Heart left ventricle (tissue), 16 donors: Measurements from ENCODE around the gene GATAD2A. TPM values are rescaled to one million over a fixed set of nuclear protein-coding genes. Genes with fewer than 3 reads are reported as not detected.
A peak's percentile ranks its signal among the peaks of the same experiment; 100 is the strongest.

ENCODE experiments used
- ATAC-seq, 4 donors: fragments of 200-7000 bp; cut with Tn5 transposase; one replicate each; pipeline ENCODE4 v1.9.1; 2020 to 2022; ENCODE audit warnings: moderate library complexity in 4 of 4, mild to moderate bottlenecking in 3 of 4, moderate number of reproducible peaks in 1 of 4
- DNase-seq, 5 donors: peaks; one replicate each; pipeline ENCODE4 v3.0.0-alpha.2; 2020
- H3K27ac ChIP-seq, 12 donors: fragments of 200-600 bp; sonication (generic) in 4 of 12; one replicate each; pipeline versions ENCODE4 v1.5.0 to v1.8.0; 2016 to 2022; ENCODE audit warnings: mild to moderate bottlenecking in 2 of 12
- H3K27me3 ChIP-seq, 9 donors: fragments of 200-600 bp; sonication (generic) in 2 of 9; one replicate each; pipeline versions ENCODE4 v1.5.1 to v1.8.0; 2016 to 2022; ENCODE audit warnings: mild to moderate bottlenecking in 3 of 9
- H3K36me3 ChIP-seq, 9 donors: fragments of 200-600 bp; sonication (generic) in 2 of 9; one replicate each; pipeline versions ENCODE4 v1.5.0 to v1.8.0; 2018 to 2022; ENCODE audit warnings: mild to moderate bottlenecking in 2 of 9
- H3K4me1 ChIP-seq, 12 donors: fragments of 200-600 bp; sonication (generic) in 4 of 12; one replicate each; pipeline versions ENCODE4 v1.5.0 to v1.8.0; 2016 to 2022; ENCODE audit warnings: mild to moderate bottlenecking in 3 of 12
- H3K4me3 ChIP-seq, 12 donors: fragments of 200-600 bp; sonication (generic) in 4 of 12; one replicate each; pipeline versions ENCODE4 v1.5.0 to v1.8.0; 2017 to 2022; ENCODE audit warnings: mild to moderate bottlenecking in 9 of 12, moderate library complexity in 4 of 12
- H3K9me3 ChIP-seq, 12 donors: fragments of 200-600 bp; sonication (generic) in 4 of 12; one replicate each; pipeline versions ENCODE4 v1.5.0 to v1.8.0; 2016 to 2022; ENCODE audit warnings: mild to moderate bottlenecking in 1 of 12
- POLR2A ChIP-seq, 2 donors: fragments of 450-650 bp; IDR thresholded peaks; one replicate each; pipeline ENCODE4 v1.6.1; 2017; ENCODE audit warnings: antibody characterized with exemption in 2 of 2, mild to moderate bottlenecking in 2 of 2, moderate library complexity in 2 of 2
- WGBS, 4 donors: extraction: QIAGEN DNeasy Blood & Tissue Kit in 2 of 4; methylation state at CpG; one replicate each; pipeline versions ENCODE4 v1.1.5 to v1.1.7; 2013 to 2018; 5-methylcytosine and 5-hydroxymethylcytosine counted together
- intact Hi-C, 10 donors: fragments of 100-400 bp; cut with DNase I; formaldehyde crosslinking; loops; one replicate each; pipeline versions ENCODE4 v1.11.1 to v1.14.2; 2022
- polyA plus RNA-seq, 2 donors: library from polyadenylated mRNA; stranded (reverse); fragments of 200-250 nt; gene quantifications; one replicate each; pipeline ENCODE4 v1.2.3, GENCODE V29; 2013
- total RNA-seq, 9 donors: library from RNA; depleted of rRNA in 2 of 9; stranded (reverse); fragments of >200 nt in 2 of 9; fragmentation: NEBNext Ultra II Directional in 3 of 9; extraction: Animal tissue kit (Norgen Biotek cat#: 25700) in 3 of 9; gene quantifications; one replicate each; pipeline versions ENCODE4 v1.1.0 to v1.2.4, GENCODE V29; 2016 to 2023
- TF ChIP-seq, protein P1 (sequence below), 12 donors: fragments of 200-600 bp; sonication (generic) in 4 of 12; IDR thresholded peaks; one replicate each; pipeline versions ENCODE4 v1.5.0 to v1.8.0; 2018 to 2022; ENCODE audit warnings: antibody characterized with exemption in 12 of 12, mild to moderate bottlenecking in 5 of 12
- donor health status: ischemic (EF 13 %, LVEDD 7.1; RV severe dilation, severe dysfunction).
- donor health status: healthy with polysubstance abuse.
- donor health status: DM: no; HTN: yes; CAD: no.
- donor health status: DM: no; HTN: no; CAD: no.
- donor health status: ischemic (EF 25% LVEDD 6.9; RV normal size, moderate dysfunction).
- donor health status: ischemic (EF 25% LVEDD 5.7; RV mildly dilated, moderate dysfunction).
- donor health status: healthy.
- donor health status: DM: yes; HTN: yes; CAD: no.
- donor health status: ischemic (EF 35%, LVEDD 5.7; RV mildly dilated, moderate dysfunction).
- donor health status: nonischemic (EF 11% LVEDD 7.7; RV severe dilation, severe dysfunction).
- donor health status: DM: yes; HTN: yes; CAD: no.
- donor health status: PGD.
- donor health status: ischemic (EF 29% LVEDD 5.4; RV normal size, mild dysfunction).
- donor health status: nonischemic (EF 23%, LVEDD 6.1; RV moderate dilation, normal function).

GATAD2A gene
- total and polyA plus RNA-seq, 11 donors = 7.5 to 49.5 (median 30.5) TPM

- peak overlapping the region in 1 of 12 donors; percentile 74 for H3K27ac ChIP-seq
- no peaks in the 10 kb centered on the region for H3K9me3 ChIP-seq
- ATAC-seq (peak in 3 of 4 donors; percentile 41 to 49 (median 44)), DNase-seq (peak in 1 of 5 donors; percentile 30)
- intact Hi-C loops = loop anchor here in 1 of 10 donors (5.0 kb wide), 1 partner anchor 37 kb away; the partner anchor contains the start of gene GATAD2A
- no peaks in the 10 kb centered on the region for H3K36me3 ChIP-seq
- H3K27me3 ChIP-seq = no peaks in the 10 kb centered on the region
- 66 to 81% (median 71%) methylated on average over 4 of the region's 4 CpGs for WGBS, 4 donors
- no peak overlapping the region for H3K4me3 ChIP-seq
- no peak for TF ChIP-seq POLR2A (IDR thresholded peaks at IDR 0.05)
- TF ChIP-seq, protein P1, sequence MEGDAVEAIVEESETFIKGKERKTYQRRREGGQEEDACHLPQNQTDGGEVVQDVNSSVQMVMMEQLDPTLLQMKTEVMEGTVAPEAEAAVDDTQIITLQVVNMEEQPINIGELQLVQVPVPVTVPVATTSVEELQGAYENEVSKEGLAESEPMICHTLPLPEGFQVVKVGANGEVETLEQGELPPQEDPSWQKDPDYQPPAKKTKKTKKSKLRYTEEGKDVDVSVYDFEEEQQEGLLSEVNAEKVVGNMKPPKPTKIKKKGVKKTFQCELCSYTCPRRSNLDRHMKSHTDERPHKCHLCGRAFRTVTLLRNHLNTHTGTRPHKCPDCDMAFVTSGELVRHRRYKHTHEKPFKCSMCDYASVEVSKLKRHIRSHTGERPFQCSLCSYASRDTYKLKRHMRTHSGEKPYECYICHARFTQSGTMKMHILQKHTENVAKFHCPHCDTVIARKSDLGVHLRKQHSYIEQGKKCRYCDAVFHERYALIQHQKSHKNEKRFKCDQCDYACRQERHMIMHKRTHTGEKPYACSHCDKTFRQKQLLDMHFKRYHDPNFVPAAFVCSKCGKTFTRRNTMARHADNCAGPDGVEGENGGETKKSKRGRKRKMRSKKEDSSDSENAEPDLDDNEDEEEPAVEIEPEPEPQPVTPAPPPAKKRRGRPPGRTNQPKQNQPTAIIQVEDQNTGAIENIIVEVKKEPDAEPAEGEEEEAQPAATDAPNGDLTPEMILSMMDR (IDR thresholded peaks at IDR 0.05) = no peak
- H3K4me1 ChIP-seq = peaks cover 0 to 58% (median 34%) of the 10 kb centered on the region in 12 donors
Measured at GRCh38 chr19:19444681-19445155, 39.2 kb downstream of the GATAD2A start.

DNA sequence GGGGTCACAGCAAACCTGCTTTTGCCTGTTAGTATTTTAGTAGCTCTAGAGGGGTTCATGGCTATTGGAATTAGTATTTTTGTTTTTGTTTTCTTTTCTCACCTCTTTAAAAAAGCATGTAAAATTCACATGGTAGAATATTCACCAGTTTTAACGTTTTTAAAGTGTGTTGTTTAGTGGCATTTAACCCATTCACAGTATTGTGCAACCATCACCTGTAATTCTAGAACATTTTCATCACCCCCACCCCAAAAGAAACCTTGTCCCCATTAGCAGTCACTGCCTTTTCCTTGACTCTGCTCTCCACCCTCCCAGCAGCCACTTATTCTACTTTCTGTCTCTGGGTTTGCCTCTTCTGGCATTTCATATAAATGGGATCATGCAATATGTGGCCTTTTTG is 39.8 kb downstream of the GATAD2A start:
- peaks cover 0 to 64% (median 37%) of the 10 kb centered on the region in 12 donors for H3K4me1 ChIP-seq
- H3K9me3 ChIP-seq = no peaks in the 10 kb centered on the region
- no peaks in the 10 kb centered on the region for H3K27me3 ChIP-seq
- no peak for DNase-seq
- H3K4me3 ChIP-seq = no peak overlapping the region
- H3K36me3 ChIP-seq = no peaks in the 10 kb centered on the region
- ATAC-seq = no peak
- 13 to 44% (median 30%) methylated on average over 1 of the region's 1 CpG for WGBS, 4 donors
- intact Hi-C loops = loop anchor here in 1 of 10 donors (5.0 kb wide), 1 partner anchor 38 kb away; the partner anchor contains the start of gene GATAD2A
- TF ChIP-seq POLR2A (IDR thresholded peaks at IDR 0.05) = no peak
- TF ChIP-seq, protein P1 (IDR thresholded peaks at IDR 0.05) = no peak
- H3K27ac ChIP-seq = peak overlapping the region in 1 of 12 donors; percentile 74

- Histone ChIP-seq H3K4me3 (no peak overlapping the region), H3K9me3 (no peaks in the 10 kb centered on the region), H3K27ac (peak overlapping the region in 1 of 12 donors; percentile 74), H3K36me3 (no peaks in the 10 kb centered on the region), H3K4me1 (peaks cover 0 to 69% (median 38%) of the 10 kb centered on the region in 12 donors), H3K27me3 (no peaks in the 10 kb centered on the region)
- DNase-seq = no peak
- intact Hi-C loops = loop anchor here in 1 of 10 donors (5.0 kb wide), 1 partner anchor 39 kb away; the partner anchor contains the start of gene GATAD2A
- WGBS, 4 donors = 81 to 90% (median 88%) methylated on average over 9 of the region's 9 CpGs
- TF ChIP-seq, protein P1 (IDR thresholded peaks at IDR 0.05) = no peak
- no peak for TF ChIP-seq POLR2A (IDR thresholded peaks at IDR 0.05)
- ATAC-seq = no peak
Measured at GRCh38 chr19:19445911-19446361, 40.5 kb downstream of the GATAD2A start.

- no peak for TF ChIP-seq POLR2A (IDR thresholded peaks at IDR 0.05)
- no peak for DNase-seq
- no peak for ATAC-seq
- H3K36me3 ChIP-seq = no peaks in the 10 kb centered on the region
- H3K27me3 ChIP-seq = no peaks in the 10 kb centered on the region
- peak overlapping the region in 1 of 12 donors; percentile 74 for H3K27ac ChIP-seq
- intact Hi-C loops = loop anchor here in 1 of 10 donors (5.0 kb wide), 1 partner anchor 40 kb away; the partner anchor contains the start of gene GATAD2A
- no peak overlapping the region for H3K4me3 ChIP-seq
- no peaks in the 10 kb centered on the region for H3K9me3 ChIP-seq
- 84 to 92% (median 90%) methylated on average over 9 of the region's 9 CpGs for WGBS, 4 donors
- peaks cover 0 to 78% (median 45%) of the 10 kb centered on the region in 12 donors for H3K4me1 ChIP-seq
Measured at GRCh38 chr19:19446655-19447437, 41.4 kb downstream of the GATAD2A start.
